ENCODE data around the gene ENOX1. TPM values are rescaled to one million over a fixed set of nuclear protein-coding genes. Genes with fewer than 3 reads are reported as not detected.

Gene ENOX1
- total RNA-seq, 2 donors from 2014 or later = 0.22 to 1.4 TPM

- Histone ChIP-seq H3K27ac (no peak overlapping the region), H3K36me3 (no peaks in the 10 kb centered on the region), H3K9me3 (no peaks in the 10 kb centered on the region), H3K9ac (ENCODE audit: low read depth in 2 of 2, low read length in 2 of 2) (no peak overlapping the region), H3K27me3 (no peaks in the 10 kb centered on the region), H3K4me1 (no peaks in the 10 kb centered on the region), H3K4me3 (no peak overlapping the region)
- no peak for TF ChIP-seq CTCF (IDR thresholded peaks at IDR 0.05)
- DNase-seq = no peak
- intact Hi-C loops (cut with DNase I) = no loop called here
These were observed 563.6 kb downstream of the ENOX1 start for GRCh38 chr13:43223216-43223615.

- H3K9me3 ChIP-seq = no peaks in the 10 kb centered on the region
- intact Hi-C loops (cut with DNase I) = no loop called here
- no peak for TF ChIP-seq CTCF (IDR thresholded peaks at IDR 0.05)
These were observed 564.7 kb downstream of the ENOX1 start for GRCh38 chr13:43222086-43222485.

GRCh38 chr13:43221611-43222010, 565.2 kb downstream of the ENOX1 start:
- intact Hi-C loops (cut with DNase I) = no loop called here
- Histone ChIP-seq H3K27ac (no peak overlapping the region), H3K4me3 (no peak overlapping the region), H3K4me1 (no peaks in the 10 kb centered on the region), H3K9ac (ENCODE audit: low read depth in 2 of 2, low read length in 2 of 2) (no peak overlapping the region), H3K27me3 (no peaks in the 10 kb centered on the region), H3K36me3 (no peaks in the 10 kb centered on the region), H3K9me3 (no peaks in the 10 kb centered on the region)
- DNase-seq = no peak
- no peak for TF ChIP-seq CTCF (IDR thresholded peaks at IDR 0.05)

More at GRCh38 chr13:43222086-43222485, 564.7 kb downstream of the ENOX1 start:
- H3K4me1 ChIP-seq = no peaks in the 10 kb centered on the region
- no peaks in the 10 kb centered on the region for H3K36me3 ChIP-seq
- H3K4me3 ChIP-seq = no peak overlapping the region
- H3K27me3 ChIP-seq = no peaks in the 10 kb centered on the region
- no peak overlapping the region for H3K9ac ChIP-seq (ENCODE audit: low read depth in 2 of 2, low read length in 2 of 2)
- no peak for DNase-seq
- H3K27ac ChIP-seq = no peak overlapping the region

- TF ChIP-seq CTCF (IDR thresholded peaks at IDR 0.05) = no peak
- Histone ChIP-seq H3K9me3 (no peaks in the 10 kb centered on the region), H3K4me3 (no peak overlapping the region), H3K9ac (ENCODE audit: low read depth in 2 of 2, low read length in 2 of 2) (no peak overlapping the region), H3K27me3 (no peaks in the 10 kb centered on the region), H3K4me1 (no peaks in the 10 kb centered on the region), H3K36me3 (no peaks in the 10 kb centered on the region), H3K27ac (no peak overlapping the region)
- intact Hi-C loops (cut with DNase I) = no loop called here
- no peak for DNase-seq
These were observed 565.7 kb downstream of the ENOX1 start for GRCh38 chr13:43220873-43221595.

- H3K27ac ChIP-seq = no peak overlapping the region
- H3K4me3 ChIP-seq = no peak overlapping the region
- intact Hi-C loops (cut with DNase I) = no loop called here
- H3K4me1 ChIP-seq = no peaks in the 10 kb centered on the region
- H3K36me3 ChIP-seq = no peaks in the 10 kb centered on the region
- no peak for DNase-seq
- no peak overlapping the region for H3K9ac ChIP-seq (ENCODE audit: low read depth in 2 of 2, low read length in 2 of 2)
- TF ChIP-seq CTCF (IDR thresholded peaks at IDR 0.05) = no peak
- H3K27me3 ChIP-seq = no peaks in the 10 kb centered on the region
- no peaks in the 10 kb centered on the region for H3K9me3 ChIP-seq
These were observed 572.6 kb downstream of the ENOX1 start for GRCh38 chr13:43214124-43214523.

Data from colonic mucosa (tissue), 4 donors.